GM12891 (cell line): ENCODE results near the gene MYMX. TPM values are rescaled to one million over a fixed set of nuclear protein-coding genes. Genes with fewer than 3 reads are reported as not detected.

Source experiments
- DNase-seq: peaks from one replicate; pipeline ENCODE4 v3.0.0; 2011; ENCODE audit warnings: low spot score; ENCODE audit not compliant: insufficient read length
- FAIRE-seq: peaks from 2 replicates; lab custom pipeline; 2011; peaks lifted over from hg19 to GRCh38; lab: Jason Lieb, UNC
- PAX5 ChIP-seq: IDR thresholded peaks from 2 replicates; pipeline ENCODE4 v1.6.1; 2011; ENCODE audit warnings: low read length, moderate library complexity, mild to moderate bottlenecking; ENCODE audit not compliant: insufficient read depth, severe bottlenecking
- POLR2A ChIP-seq: IDR thresholded peaks from 2 replicates; pipeline ENCODE4 v1.6.1; 2011; ENCODE audit warnings: low read depth, low read length, control low read depth
- POLR2AphosphoS5 ChIP-seq: IDR thresholded peaks from 2 replicates; pipeline ENCODE4 v1.6.1; 2011; ENCODE audit warnings: low read depth, low read length, control low read depth
- POU2F2 ChIP-seq: IDR thresholded peaks from 2 replicates; pipeline ENCODE4 v1.6.1; 2011; ENCODE audit warnings: low read depth, mild to moderate bottlenecking, control low read depth, low read length, moderate library complexity
- SPI1 ChIP-seq: IDR thresholded peaks from 2 replicates; pipeline ENCODE4 v1.6.1; 2011; ENCODE audit warnings: low read depth, low read length, control low read depth
- TAF1 ChIP-seq: IDR thresholded peaks from 2 replicates; pipeline ENCODE4 v1.6.1; 2011; ENCODE audit warnings: low read depth, low read length, control low read depth
- polyA plus RNA-seq: library from polyadenylated mRNA; unstranded; fragments of >200 nt; gene quantifications from one replicate; pipeline ENCODE4 v1.2.1, GENCODE V29; 2012; ENCODE audit warnings: low read depth, missing spikeins, inconsistent platforms; ENCODE audit not compliant: missing spikeins

MYMX gene
- 0.12 TPM for polyA plus RNA-seq

GRCh38 chr6:44216677-44217331 is at the start of gene MYMX:
Gene MYMX (plus strand): TSS chr6:44216926. CDS start chr6:44217472, 546 bp downstream.
- DNase-seq (no peak), FAIRE-seq (no peak)
- TF ChIP-seq POLR2A (no peak), POU2F2 (no peak), SPI1 (no peak), TAF1 (no peak), POLR2AphosphoS5 (no peak), PAX5 (no peak)

- TF ChIP-seq POU2F2 (no peak), POLR2A (no peak), SPI1 (no peak), POLR2AphosphoS5 (no peak), PAX5 (no peak), TAF1 (no peak)
- FAIRE-seq, result no peak
- DNase-seq, result no peak
Measured at GRCh38 chr6:44167567-44167966, 49.2 kb upstream of the MYMX start.

DNA sequence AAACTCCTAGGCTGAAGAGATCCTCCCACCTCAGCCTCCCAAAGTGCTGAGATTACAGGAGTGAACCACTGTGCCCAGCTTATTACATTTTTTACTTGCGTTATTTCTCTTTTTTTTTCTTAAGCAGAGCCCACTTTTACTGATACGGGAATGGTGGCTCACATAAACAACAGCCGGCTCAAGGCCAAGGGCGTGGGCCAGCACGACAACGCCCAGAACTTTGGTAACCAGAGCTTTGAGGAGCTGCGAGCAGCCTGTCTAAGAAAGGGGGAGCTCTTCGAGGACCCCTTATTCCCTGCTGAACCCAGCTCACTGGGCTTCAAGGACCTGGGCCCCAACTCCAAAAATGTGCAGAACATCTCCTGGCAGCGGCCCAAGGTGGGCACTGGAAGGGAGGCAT is 47.6 kb upstream of the MYMX start:
- DNase-seq, result no peak
- no peak for FAIRE-seq

DNA sequence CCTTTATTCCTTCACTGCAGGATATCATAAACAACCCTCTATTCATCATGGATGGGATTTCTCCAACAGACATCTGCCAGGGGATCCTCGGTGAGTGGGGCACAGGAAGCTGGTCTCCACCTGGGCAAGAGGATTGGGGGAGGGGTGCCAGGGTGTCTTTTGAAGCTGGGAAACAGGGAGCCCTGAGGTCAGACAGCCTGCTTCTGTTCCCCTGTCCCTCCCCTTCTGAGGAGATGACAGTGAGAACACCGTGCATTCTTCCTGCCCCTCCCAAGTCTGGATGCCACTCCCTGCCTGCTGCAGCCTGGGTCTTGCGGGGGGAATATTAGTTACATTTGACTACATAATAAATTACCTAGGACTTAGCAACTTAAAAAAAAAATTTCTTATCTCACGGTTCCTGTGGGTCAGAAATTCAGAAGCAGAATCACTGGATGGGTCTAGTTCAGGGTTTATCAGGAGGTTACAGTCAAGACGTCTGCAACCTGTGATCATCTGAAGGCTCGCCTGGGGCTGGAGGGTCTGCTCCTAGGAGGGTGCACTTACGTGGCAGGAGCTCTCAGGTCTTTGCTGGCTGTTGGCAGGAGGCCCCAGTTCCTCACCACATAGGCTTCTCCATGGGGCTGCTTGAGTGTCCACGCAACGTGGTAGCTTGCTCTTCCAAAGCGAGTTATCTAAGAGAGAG is 46.7 kb upstream of the MYMX start:
- TF ChIP-seq POLR2A, result no peak
- FAIRE-seq, result no peak
- no peak for DNase-seq

More for the DNA sequence above, 47.6 kb upstream of the MYMX start:
- no peak for TF ChIP-seq POLR2AphosphoS5
- TF ChIP-seq TAF1, result no peak
- no peak for TF ChIP-seq POU2F2
- no peak for TF ChIP-seq SPI1
- no peak for TF ChIP-seq POLR2A
- no peak for TF ChIP-seq PAX5

- DNase-seq, result no peak
- no peak for TF ChIP-seq TAF1
- no peak for FAIRE-seq
Measured at GRCh38 chr6:44171899-44172546, 44.7 kb upstream of the MYMX start.

- DNase-seq, result peak; percentile 76
- no peak for TF ChIP-seq SPI1
- TF ChIP-seq POU2F2, result no peak
- no peak for TF ChIP-seq POLR2A
- no peak for TF ChIP-seq PAX5
- TF ChIP-seq POLR2AphosphoS5, result no peak
- peak; percentile 78 for FAIRE-seq
Measured at GRCh38 chr6:44172731-44173500, 43.8 kb upstream of the MYMX start.

- FAIRE-seq (peak; percentile 35), DNase-seq (no peak)
- TF ChIP-seq PAX5, result no peak
- TF ChIP-seq POU2F2, result no peak
- TF ChIP-seq SPI1, result no peak
Measured at GRCh38 chr6:44176130-44176761, 40.5 kb upstream of the MYMX start.

- TF ChIP-seq SPI1, result 0 out of 2 replicates have a peak, but pooled peaks have one; percentile 47
- no peak for TF ChIP-seq POU2F2
- FAIRE-seq (peak; percentile 82), DNase-seq (peak; percentile 53)
Measured at GRCh38 chr6:44176762-44177509, 39.8 kb upstream of the MYMX start.

- DNase-seq, result no peak
- TF ChIP-seq SPI1 (no peak), PAX5 (no peak), POU2F2 (no peak), POLR2A (no peak), POLR2AphosphoS5 (no peak), TAF1 (no peak)
- FAIRE-seq, result no peak
Measured at GRCh38 chr6:44177691-44178423, 38.9 kb upstream of the MYMX start.
